ENCODE results near the gene COL28A1. TPM values are rescaled to one million over a fixed set of nuclear protein-coding genes. Genes with fewer than 3 reads are reported as not detected.

Gene COL28A1
- total and polyA plus RNA-seq, 2 experiments from 2014 or later: 0.31 to 0.70 TPM

DNA sequence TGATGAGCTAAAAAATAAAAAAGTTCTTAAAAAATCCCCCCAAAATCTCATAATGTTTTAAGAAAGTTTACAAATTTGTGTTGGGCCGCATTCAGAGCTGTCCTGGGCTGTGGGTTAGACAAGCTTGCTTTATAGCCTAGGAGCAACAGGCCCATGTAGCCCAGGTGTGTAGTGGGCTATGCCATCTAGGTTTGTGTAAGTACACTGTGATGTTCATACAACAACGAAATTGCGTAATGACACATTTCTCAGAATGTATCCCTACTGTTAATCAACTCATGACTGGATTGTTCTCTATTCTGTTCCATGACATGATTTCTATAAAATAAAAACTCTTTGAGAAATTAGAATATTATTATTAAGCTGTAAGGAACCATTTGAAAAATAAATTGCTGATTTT, 44.0 kb upstream of the COL28A1 start:
- Histone ChIP-seq H3K36me3 (ENCODE audit: insufficient read depth) (no peaks in the 10 kb centered on the region), H2AFZ (no peak overlapping the region), H3K4me1 (ENCODE audit: insufficient read depth) (no peaks in the 10 kb centered on the region), H3K9me2 (ENCODE audit: insufficient read depth) (no peaks in the 10 kb centered on the region), H3K27ac (ENCODE audit: low read depth) (no peak overlapping the region), H4K20me1 (replicated peaks; ENCODE audit: insufficient read depth) (no peaks in the 10 kb centered on the region), H3K27me3 (ENCODE audit: insufficient read depth) (no peaks in the 10 kb centered on the region), H3K4me3 (no peak overlapping the region), H3K4me2 (no peak overlapping the region), H3F3A (replicated peaks; ENCODE audit: low read depth) (no peaks in the 10 kb centered on the region), H3K79me2 (replicated peaks; ENCODE audit: insufficient read depth) (peaks cover 6% of the 10 kb centered on the region; the same call in 1 of the 2 replicates)
- no peak for DNase-seq (ENCODE audit: low spot score)
- no peaks in the 10 kb centered on the region for H3K27me3 Mint-ChIP-seq (ENCODE audit: insufficient read depth, low read depth, poor library complexity)
- no peak for ATAC-seq
- H3K9me3 Mint-ChIP-seq: no peaks in the 10 kb centered on the region
- peaks cover 9% of the 10 kb centered on the region for H3K4me1 Mint-ChIP-seq
- peaks cover 16% of the 10 kb centered on the region; the same call in 2 of the 3 replicates for H3K36me3 Mint-ChIP-seq (ENCODE audit: low read depth)
- TF ChIP-seq, protein P1, sequence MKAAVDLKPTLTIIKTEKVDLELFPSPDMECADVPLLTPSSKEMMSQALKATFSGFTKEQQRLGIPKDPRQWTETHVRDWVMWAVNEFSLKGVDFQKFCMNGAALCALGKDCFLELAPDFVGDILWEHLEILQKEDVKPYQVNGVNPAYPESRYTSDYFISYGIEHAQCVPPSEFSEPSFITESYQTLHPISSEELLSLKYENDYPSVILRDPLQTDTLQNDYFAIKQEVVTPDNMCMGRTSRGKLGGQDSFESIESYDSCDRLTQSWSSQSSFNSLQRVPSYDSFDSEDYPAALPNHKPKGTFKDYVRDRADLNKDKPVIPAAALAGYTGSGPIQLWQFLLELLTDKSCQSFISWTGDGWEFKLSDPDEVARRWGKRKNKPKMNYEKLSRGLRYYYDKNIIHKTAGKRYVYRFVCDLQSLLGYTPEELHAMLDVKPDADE (IDR thresholded peaks at IDR 0.05): no peak
- TF ChIP-seq EZH2 (IDR thresholded peaks at IDR 0.05; ENCODE audit: low read depth, unreplicated experiment) (no peak), STAT1 (IDR thresholded peaks at IDR 0.05; ENCODE audit: unreplicated experiment) (no peak), ZNF331 (CRISPR knock-in tag; IDR thresholded peaks at IDR 0.05; ENCODE audit: low read depth) (no peak), POLR2AphosphoS5 (IDR thresholded peaks at IDR 0.05; ENCODE audit: low read depth) (no peak)
- no peak overlapping the region for H3K4me3 Mint-ChIP-seq
- H3K27ac Mint-ChIP-seq: no peak overlapping the region

- no peaks in the 10 kb centered on the region for H3F3A ChIP-seq (replicated peaks; ENCODE audit: low read depth)
- no peaks in the 10 kb centered on the region for H3K4me1 ChIP-seq (ENCODE audit: insufficient read depth)
- no peaks in the 10 kb centered on the region for H3K36me3 ChIP-seq (ENCODE audit: insufficient read depth)
- no peak for ATAC-seq
- H3K4me3 ChIP-seq: no peak overlapping the region
- Mint-ChIP-seq H3K27ac (no peak overlapping the region), H3K4me3 (no peak overlapping the region), H3K4me1 (peaks cover 9% of the 10 kb centered on the region), H3K27me3 (ENCODE audit: insufficient read depth, low read depth, poor library complexity) (no peaks in the 10 kb centered on the region), H3K9me3 (no peaks in the 10 kb centered on the region), H3K36me3 (ENCODE audit: low read depth) (peaks cover 18% of the 10 kb centered on the region; the same call in 2 of the 3 replicates)
- no peak for DNase-seq (ENCODE audit: low spot score)
- H3K4me2 ChIP-seq: no peak overlapping the region
- H4K20me1 ChIP-seq (replicated peaks; ENCODE audit: insufficient read depth): no peaks in the 10 kb centered on the region
- H3K27me3 ChIP-seq (ENCODE audit: insufficient read depth): no peaks in the 10 kb centered on the region
- no peak overlapping the region for H2AFZ ChIP-seq
- H3K27ac ChIP-seq (ENCODE audit: low read depth): no peak overlapping the region
- H3K9me2 ChIP-seq (ENCODE audit: insufficient read depth): no peaks in the 10 kb centered on the region
- H3K79me2 ChIP-seq (replicated peaks; ENCODE audit: insufficient read depth): peaks cover 12% of the 10 kb centered on the region; the same call in 1 of the 2 replicates
- TF ChIP-seq ZNF331 (CRISPR knock-in tag; IDR thresholded peaks at IDR 0.05; ENCODE audit: low read depth): no peak
- no peak for TF ChIP-seq POLR2AphosphoS5 (IDR thresholded peaks at IDR 0.05; ENCODE audit: low read depth)
- TF ChIP-seq, protein P2, sequence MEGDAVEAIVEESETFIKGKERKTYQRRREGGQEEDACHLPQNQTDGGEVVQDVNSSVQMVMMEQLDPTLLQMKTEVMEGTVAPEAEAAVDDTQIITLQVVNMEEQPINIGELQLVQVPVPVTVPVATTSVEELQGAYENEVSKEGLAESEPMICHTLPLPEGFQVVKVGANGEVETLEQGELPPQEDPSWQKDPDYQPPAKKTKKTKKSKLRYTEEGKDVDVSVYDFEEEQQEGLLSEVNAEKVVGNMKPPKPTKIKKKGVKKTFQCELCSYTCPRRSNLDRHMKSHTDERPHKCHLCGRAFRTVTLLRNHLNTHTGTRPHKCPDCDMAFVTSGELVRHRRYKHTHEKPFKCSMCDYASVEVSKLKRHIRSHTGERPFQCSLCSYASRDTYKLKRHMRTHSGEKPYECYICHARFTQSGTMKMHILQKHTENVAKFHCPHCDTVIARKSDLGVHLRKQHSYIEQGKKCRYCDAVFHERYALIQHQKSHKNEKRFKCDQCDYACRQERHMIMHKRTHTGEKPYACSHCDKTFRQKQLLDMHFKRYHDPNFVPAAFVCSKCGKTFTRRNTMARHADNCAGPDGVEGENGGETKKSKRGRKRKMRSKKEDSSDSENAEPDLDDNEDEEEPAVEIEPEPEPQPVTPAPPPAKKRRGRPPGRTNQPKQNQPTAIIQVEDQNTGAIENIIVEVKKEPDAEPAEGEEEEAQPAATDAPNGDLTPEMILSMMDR (conservative IDR thresholded peaks at IDR 0.05; ENCODE audit: low read depth in 2 of 2): no peak
- TF ChIP-seq, protein P1 (IDR thresholded peaks at IDR 0.05): no peak
- TF ChIP-seq EZH2phosphoT487 (IDR thresholded peaks at IDR 0.05; ENCODE audit: unreplicated experiment): no peak
- no peak for TF ChIP-seq STAT1 (IDR thresholded peaks at IDR 0.05; ENCODE audit: unreplicated experiment)
- TF ChIP-seq ZNF114 (CRISPR knock-in tag; IDR thresholded peaks at IDR 0.05): no peak
- no peak for TF ChIP-seq REST (IDR thresholded peaks at IDR 0.05; ENCODE audit: unreplicated experiment)
- TF ChIP-seq CREB1 (CRISPR knock-in tag; IDR thresholded peaks at IDR 0.05; ENCODE audit: low read depth): no peak
- TF ChIP-seq JUNB (IDR thresholded peaks at IDR 0.05; ENCODE audit: unreplicated experiment): no peak
- TF ChIP-seq EZH2 (IDR thresholded peaks at IDR 0.05; ENCODE audit: low read depth, unreplicated experiment): no peak
- TF ChIP-seq NANOG (IDR thresholded peaks at IDR 0.05; ENCODE audit: borderline replicate concordance): no peak
Observed at GRCh38 chr7:7577888-7578287, 42.2 kb upstream of the COL28A1 start.
